CD4-positive, alpha-beta T cell treated with Interleukin-1 beta for 1 hour (primary cell): ENCODE data around the gene FOCAD.

ENCODE experiments used
- DNase-seq, 2 donors: peaks; one replicate each; pipeline ENCODE4 v3.0.0-alpha.2; 2020 to 2022

Gene FOCAD

DNA sequence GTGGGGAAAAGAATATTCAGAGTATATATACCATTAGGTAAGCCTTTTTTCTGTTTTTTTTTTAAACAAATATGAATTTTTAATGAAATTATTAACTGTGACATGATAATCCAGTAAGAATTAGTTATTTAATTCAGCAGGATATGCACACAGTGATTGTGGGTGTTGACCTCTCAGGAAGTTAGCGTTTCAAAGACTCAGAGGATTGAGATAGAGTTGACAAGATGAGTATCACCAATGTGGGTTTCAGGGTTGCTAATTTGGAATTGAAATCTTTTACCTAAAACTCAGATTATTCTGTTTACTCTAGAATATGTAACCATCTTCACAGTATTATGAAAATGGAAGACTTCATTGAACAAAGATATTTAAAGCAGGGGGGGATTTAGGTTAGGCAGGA, 56.2 kb downstream of the FOCAD start:
- DNase-seq = no peak

DNA sequence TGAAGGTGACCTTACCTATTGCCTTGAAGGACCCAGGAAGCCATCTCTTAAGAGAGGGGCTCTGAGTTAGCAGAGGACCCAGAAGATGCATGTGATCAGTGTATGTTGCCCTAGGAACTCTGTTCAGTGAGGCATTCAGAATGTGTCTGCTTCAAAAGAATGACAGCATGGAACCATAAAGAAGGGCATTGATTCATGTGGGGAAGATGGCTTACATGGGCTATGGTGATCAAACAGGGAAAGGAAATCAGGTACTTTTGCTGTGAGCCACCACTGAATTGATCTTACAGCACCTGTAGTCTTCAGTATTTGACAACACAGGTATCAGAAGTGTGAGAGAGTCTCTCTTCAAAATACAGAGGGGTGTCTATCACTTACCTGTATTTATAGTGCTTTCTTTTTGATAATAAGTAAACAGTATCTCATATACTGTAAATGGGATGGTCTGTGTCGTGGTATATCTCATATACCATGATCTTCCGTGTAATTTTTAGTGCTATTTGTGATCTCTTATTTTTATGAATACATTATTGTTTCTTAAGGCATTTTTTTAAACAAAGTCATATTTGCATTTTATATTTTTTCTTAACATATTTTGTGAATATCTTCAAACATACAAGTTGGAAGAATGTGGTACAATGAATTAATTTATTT, 57.0 kb downstream of the FOCAD start:
- DNase-seq = no peak

DNA sequence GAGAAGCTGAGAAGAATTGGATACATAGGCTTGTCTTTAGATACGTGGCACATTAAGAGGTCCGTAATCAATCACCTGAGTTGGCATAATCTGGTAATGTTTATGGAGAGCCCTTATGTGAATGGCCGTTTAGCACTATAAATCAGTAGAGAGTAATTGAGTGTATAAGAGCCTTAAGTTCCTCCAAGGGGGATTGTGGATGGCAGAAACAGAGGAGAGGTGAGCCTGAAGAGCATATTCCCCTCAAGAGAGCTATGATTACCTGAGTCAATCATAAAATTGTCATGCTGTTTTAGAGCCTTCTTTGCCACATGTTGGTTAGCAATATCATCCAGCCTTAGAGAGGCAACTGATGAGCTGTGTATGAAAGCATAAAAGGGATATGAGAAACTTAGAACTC, 58.8 kb downstream of the FOCAD start:
- DNase-seq = no peak

DNA sequence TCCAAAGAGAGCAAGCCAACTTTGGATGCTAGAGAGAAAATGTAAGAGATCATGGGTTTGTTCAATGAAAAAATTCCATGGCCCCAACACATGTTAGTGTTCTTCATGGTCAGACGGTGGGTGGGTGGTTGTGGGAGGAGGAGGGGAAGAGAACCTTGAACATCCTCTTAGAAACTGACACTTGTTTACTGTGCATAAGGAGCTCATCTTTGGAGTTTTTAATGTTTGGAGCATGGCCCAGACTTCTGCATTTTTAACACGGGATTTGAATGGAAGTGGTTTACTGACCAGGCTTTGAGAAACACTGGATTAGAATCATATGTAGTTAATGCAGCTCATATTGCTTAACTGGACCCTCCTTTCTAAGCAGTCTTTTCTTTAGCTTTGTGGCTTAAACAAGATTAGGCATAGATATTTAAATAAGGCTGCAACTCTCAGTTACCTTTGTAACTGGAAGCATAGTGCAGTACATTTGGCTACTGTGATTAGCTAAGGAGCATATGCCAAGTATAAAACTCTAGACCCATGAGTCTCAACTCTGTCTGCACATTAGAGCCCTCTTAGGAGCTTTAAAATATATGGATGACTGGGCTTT, 60.1 kb downstream of the FOCAD start:
- DNase-seq = no peak

DNA sequence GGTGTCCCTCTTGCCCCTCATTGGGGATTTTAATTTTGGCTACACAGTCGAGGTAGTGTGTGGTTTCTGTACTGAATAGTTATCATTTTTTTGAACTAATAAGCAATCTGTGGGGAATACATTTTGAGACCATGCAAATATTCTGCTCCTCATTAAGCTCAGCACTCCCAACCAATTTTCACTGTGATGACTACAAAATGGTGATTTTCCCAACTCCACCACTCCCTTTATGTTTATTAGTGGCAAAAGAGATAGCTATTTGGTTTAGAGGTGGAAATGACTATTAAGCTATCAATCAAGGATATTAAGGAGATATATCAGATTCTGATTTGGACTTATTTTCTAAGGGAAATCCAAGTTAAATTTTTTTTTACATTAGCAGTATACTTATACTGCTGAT, 62.9 kb downstream of the FOCAD start:
- no peak for DNase-seq

DNA sequence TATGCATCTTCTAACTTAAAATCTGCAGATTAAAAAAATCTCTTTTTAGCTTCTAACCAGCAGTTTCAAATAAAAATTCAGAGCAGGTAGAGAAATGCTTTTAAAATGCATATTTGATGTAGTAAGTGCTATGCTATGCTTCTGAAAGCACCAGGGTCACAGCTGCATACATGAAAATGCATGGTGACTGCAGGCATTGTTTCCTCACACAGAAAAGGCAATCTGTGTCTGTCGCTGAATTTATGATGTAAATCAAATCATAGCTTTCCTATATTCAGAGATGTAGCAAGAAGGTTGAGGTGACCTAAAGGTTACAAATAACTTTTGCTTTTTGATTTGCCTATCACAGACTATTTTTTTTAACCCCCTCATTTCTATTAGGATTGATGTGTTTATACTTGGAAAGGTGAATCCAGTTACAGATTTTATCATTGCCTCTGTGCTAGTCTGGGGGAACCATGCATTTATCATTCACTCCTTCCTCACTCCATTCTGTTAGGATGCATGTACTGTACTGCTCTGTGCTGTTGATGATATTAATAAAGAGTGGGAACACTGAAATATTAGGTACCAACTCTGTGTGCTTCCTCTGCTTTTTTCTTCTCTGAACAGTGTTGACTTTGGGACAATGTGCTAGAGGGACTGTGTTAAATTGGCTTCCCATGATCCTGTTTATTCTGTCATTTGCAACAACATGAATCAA, 65.6 kb downstream of the FOCAD start:
- no peak for DNase-seq

DNA sequence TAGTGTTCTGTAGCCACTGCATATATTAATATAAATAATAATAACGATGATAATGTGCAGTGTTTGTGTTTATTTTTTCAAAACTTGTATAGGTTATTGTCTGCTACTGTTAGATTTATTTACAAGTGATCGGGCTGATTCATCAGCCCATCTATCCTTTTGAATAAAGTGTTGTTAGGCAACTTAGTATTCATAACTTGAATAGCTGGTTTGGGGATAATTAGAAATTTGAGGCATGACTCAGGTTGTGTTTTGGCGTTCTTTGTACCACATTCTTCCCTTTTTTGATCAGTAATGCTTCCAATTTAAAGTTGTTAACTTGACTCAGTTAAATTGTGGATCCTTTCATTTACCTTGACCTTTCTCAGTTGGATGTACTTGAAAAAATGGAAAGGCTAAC, 69.7 kb downstream of the FOCAD start:
- no peak for DNase-seq

DNA sequence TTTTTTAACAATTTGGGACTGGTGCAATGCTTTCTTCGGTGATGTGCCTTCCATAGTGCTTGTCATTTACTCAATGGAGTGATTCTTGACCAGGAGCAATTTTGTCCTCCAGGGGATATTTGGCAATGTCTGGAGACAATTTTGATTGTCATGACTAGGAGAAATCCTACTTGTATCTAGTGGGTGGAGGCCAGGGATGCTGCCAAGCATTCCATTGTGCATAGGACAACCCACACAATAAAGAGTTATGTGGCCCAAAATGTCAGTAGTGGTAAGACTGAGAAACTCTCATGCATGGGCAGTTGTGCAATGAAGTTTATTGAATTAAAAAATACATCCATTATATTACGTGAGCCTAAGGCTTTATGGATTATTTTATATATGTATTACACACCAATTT, 70.5 kb downstream of the FOCAD start:
- no peak for DNase-seq

DNA sequence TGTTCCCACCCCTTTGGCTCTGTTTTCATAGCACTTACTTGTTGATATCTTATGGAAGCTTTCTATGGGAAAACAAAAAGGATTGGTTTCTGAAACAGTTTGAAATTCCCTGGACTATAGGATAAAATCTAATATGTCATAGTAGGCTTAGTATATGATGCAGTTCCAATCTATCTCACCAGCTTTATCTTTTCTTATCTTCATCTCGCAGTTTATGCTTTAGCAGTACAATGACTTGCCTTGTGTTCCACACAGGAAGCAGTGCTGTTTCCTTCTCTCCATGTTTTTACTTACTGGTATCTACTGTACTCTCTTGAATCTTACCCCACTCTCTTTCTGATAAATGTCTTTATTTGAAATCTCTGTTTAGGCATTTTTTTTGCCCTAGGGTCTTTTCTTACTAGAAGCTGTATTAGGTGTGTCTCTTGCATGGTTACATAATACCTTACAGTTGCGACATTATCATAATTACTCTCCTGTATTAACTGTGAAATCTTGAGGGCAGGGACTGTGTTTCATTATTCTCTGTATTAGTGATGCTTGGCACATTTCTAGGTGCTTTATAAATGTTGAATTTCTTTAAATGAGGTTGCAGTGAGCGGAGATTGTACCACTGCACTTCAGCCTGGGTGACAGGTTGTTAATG, 76.3 kb downstream of the FOCAD start:
- no peak for DNase-seq

DNA sequence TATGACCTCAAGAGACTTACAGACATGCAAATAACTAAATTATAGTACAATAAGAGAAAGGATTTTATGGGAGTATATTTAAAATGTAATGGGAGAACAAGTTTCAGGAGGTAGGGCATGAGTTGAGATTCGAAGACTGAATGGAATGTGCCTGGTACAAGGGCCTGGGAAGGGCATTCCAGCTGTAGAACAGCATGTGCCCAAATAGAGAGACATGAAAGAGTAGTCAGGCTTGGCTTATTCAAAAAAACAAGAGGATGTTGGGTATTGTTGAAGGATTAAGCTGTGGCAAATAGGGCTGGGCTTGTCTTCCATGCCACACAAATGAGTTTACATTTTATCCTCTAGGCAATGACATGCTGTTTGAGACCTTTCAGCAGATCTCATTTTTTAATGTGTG, 86.9 kb downstream of the FOCAD start:
- no peak for DNase-seq

DNA sequence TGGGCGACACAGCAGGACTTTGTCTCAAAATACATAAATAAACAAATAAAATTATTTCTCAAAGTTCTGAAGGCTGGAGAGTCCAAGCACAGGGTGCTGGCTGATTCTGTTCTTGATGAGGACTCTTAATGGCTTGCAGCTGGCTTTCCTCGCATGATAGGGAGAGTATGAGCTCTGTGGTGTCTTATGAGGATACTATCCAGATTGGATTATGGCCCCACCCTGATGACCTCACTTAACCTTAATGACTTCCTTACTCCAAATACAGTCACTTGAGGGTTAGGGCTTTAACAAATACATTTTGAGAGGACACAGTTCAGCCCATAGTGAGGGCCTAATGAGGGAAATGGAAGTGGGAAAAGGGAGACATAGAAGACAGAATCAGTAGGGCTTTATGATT, 87.7 kb downstream of the FOCAD start:
- no peak for DNase-seq

DNA sequence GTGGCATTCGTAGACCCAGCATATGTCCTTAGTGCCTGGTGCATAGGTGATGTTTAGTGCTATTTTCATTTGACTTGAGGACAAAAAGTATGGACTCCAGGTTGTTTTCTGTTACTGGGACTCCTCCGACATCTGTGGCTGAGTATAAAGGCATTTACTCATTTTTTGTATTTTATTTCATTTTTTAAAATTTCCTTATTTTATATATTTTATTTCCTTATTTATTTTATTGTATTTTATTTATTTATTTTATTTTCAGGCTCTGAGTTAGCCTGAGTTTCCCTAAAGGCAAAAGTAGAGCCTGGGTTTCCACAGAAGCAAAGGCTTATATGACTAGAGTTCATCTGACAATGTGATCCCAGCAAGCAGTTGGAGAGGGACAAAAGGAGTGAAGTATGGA, 91.6 kb downstream of the FOCAD start:
- DNase-seq = no peak

DNA sequence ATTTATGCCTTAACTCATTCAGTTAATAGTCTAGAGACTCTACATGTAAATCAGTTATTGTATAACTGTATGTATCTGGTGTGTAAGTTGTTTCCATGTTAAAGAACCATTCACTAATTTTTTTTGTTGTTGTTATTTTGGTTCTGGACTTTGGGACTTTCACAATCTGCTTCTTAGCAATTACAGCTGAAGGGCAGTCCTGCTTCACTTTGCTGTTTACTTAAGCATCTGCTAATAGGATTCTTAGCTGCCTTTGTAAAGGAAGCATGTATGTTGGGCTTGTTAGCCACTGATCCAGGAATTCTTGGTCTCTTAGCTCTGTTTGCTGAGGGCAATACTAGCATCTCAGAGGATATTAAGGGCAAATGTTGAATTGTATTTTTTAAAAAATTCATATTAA, 97.0 kb downstream of the FOCAD start:
- no peak for DNase-seq

DNA sequence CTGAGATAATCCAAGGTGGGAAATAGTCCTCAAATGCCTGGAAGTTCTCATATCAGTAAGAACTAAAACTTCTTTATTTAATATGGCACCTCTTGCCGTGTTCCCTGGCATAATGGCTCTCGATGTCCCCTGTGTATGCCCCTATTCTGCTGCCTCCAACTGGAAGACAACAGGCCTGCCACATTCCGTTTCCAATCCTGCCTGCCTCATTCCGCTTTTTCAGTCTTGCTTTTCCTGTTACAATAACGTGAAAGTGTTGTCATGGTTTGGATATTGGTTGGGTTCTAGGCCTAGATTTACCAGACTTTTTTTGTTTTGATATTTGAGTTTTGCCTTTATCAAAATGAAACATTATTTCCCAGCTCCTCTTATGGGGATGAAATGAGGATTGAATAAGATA, 98.2 kb downstream of the FOCAD start:
- DNase-seq = no peak

DNA sequence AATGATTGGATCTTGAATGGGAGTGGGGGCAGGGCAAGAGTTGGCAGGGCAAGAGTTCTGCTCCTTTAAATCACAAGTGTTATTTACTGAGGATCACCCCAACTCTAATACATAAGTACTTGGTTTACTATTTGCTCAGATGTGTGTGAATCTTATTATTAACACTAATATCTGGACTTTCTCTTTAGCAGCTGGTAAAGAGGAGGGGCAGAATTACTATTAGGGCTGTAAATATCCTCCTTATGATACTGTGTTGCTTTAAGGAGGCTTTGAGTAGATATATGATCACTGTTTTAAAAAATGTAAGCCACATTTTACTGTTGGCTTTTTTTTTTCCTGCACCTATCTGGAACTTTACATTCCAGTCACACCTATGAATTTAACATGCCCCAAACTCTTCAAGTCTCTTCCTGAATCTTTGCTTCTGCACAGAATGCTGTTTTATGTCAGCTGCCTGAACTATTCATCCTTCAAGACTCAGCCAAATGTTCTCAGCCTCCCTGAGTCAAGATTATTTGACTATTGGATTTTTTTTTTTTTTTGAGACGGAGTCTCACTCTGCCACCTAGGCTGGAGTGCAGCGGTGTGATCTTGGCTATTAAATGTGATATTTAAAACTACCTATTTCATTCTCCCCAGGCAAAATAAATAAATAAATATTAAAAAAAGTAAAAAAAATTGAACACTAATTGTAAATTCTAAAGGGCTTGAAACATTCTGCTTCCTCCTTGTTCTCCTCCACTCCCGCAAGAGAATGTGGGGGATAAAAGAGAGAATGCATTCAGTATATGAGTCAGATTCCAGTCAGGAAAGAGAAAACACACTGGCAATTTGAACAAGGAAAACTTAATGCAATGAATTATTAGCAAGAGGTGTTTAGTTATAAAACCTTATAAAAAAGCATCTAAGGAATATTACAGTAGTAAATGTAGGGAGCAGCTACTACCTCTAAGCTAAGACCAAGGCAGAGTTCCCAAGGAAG, 99.3 kb downstream of the FOCAD start:
- DNase-seq = no peak

DNA sequence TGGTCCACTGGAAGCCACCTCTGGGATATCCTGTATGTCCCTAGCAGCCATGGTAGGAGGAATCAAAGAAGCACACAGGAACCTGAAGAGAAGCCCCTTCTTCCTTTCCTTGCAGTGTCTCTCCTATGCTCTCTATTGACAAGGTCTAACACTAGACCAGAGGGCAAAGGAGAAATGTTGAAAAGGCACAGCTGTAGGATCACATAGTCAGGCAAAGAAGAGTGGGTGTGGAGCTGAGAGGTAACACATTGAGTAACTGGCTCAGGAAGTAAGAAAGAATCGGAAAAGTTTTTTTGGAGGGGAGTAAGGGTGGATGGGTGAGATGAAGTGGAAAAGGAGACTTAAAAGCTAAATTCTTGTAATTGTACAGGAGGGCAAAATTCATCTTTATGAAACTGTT, 100.1 kb downstream of the FOCAD start:
- no peak for DNase-seq

DNA sequence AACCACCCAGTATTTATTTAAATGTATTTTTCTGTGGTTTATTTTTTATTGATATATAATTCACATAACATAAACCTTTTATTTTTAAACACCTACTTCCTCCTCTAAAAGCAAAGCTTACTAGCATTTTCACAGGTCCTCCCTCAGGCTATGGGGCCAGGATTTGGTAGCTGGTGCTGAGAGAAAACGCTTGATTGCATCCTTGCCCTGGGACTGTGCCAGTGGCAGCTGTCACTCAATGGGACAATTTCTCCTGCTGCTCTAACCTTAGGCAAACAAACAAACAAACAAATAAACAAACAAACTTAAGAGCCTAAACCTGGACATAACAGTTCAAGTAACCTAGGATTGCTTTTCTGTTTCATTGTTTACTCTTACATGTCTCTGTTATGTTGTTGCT, 102.7 kb downstream of the FOCAD start:
- no peak for DNase-seq

DNA sequence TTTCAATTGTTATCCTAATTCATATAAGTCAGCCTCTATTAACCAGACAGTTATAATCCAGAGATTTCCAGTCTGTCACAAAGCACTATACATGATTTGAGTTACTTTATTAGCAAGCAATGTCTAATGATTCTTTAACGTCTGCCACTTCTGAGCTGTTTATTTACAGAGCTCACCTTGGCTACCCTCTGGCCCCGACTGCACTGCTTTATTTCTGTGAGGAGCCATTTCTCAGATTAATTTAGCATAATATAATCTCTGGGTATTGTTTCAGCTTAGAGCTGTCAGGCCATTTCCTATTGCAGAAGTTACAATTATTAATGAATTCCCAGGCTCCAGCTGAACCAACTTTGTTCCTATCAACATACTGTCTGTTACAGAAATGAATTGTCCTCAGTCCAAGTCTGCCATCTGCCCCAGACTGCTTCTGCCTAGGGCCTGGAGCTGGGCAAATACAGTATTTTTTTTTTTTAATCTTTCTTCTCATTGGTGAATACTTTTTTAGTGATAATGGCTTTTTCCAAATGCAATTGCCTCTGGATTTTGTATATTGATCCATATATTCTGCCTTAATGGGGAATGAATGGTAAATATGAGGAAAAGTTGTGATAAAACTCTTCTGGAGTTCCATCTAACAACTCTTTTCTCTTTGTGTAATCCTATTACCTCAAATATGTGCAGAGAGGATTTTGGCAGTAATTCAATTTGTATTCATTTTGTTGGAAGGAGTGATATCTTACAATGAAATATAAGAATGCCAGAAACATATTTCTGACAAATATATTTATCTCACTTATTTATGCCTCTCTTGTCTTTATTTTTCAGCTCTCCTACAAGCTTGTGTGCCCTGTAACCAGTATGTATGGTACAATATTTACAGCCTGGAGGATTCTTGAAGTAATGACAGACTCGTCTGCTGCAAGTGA, 104.7 kb downstream of the FOCAD start:
- DNase-seq = no peak

DNA sequence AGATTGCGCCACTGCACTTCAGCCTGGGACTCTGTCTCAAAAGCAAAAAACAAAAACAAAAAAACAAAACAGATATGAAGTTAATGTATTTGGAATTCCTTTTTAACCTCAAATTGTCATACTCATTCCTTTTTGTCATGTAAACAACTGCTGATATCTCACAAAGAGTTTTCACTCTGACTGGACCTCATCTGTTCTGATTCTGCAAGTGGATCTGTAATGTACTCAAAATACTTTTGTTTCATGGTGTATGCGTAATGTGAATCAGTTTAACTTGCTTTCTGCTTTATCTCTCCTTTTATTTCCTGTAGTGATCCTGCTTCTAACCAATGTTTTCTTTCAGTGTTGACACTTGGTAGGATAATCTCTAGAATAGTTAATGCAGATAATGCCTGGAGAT, 106.7 kb downstream of the FOCAD start:
- DNase-seq = no peak

DNA sequence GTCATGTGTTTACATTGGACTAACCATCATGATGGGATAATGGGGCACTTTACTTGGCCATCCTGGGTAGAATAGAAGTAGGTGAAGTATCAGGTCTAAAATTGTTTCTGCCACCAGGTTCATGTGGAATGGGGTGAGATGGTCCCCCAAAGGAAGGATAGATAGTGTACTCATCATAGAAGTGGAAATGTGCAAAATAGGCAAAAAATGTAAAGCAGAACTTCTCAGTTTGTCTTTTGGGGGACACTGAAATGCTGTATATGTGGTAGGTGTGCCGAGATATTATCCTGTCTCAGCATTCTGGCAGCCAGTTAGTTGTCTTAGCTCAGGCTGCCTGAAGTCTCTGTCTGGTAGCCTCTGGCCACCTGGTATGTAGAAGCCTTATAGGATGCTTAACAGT, 107.6 kb downstream of the FOCAD start:
- no peak for DNase-seq

DNA sequence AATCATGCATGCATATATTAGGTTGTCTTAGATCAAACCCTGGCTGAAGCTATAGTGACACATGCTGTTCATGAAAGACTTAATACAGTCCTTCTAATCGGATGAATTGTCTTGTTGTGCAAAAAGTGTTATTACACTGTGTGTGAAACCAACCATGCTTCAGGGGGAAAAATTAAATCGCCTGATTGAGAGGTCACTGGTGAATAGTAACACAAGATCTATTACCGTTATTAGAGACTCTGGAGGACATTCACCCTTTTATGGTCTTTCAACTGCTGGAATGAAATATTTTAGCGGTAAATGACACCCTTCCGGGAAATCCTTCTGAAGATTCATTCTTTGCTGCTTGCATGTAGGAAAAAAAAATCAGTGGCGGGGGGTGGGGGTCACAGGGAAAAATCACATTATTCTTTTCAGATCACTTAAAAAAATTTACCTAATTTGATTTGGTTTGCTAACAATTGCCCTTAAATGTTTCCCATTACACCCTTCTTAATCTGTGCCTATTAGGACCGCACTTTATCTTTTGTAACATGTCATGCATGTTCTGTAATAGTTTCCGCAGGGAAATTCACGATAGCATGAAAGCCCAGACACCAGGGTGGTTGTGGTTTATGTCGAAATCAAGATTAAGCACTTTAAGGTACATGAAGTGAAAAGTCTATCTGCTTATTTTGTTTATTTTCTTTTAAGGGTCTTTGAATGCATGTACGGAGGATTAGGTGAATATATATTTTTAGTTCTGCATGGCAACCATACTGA, 120.6 kb downstream of the FOCAD start:
- no peak for DNase-seq
